Stimulated activated CD8-positive, alpha-beta memory T cell treated with anti-CD3 and anti-CD28 coated beads, Interleukin-12 subunit alpha, Interleukin-12 subunit beta, amount 100 ng/mL, for 24 hours (primary cell): ENCODE data around the gene RTL9.
A peak's percentile ranks its signal among the peaks of the same experiment; 100 is the strongest.
"Not testable (repeated sequence)": the region's sequence is repeated elsewhere in the genome, so short reads cannot be mapped to it uniquely, and the experiment has no call there.

Experiments used
- DNase-seq: peaks from one replicate; pipeline ENCODE4 v3.0.0-alpha.2; 2020; ENCODE audit errors: extremely low read depth

The RTL9 gene

DNA sequence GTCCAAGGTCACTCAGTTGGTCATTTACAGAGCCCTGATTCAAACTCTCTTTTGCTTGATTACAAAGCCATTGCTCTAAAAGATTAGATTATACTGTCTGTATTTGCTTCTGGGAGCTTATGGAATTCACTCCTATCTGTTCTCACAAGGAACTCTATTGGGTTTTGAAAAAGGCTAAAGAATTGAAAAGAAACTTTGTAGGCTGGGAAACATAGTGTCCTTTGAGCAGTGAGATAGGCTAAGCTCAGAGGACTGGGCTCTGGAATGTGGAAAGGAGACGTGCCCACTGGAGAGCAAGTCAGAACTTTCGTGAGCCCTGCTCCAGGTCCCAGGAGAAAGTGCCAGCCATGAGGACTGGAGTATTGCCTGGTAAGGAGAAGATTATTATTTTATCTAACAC lies at the start of gene RTL9:
Gene RTL9 (plus strand): TSS at position 301 of the 400 bp plus-strand sequence. CDS start 91,770 bp downstream, outside the sequence.
- no peak for DNase-seq

DNA sequence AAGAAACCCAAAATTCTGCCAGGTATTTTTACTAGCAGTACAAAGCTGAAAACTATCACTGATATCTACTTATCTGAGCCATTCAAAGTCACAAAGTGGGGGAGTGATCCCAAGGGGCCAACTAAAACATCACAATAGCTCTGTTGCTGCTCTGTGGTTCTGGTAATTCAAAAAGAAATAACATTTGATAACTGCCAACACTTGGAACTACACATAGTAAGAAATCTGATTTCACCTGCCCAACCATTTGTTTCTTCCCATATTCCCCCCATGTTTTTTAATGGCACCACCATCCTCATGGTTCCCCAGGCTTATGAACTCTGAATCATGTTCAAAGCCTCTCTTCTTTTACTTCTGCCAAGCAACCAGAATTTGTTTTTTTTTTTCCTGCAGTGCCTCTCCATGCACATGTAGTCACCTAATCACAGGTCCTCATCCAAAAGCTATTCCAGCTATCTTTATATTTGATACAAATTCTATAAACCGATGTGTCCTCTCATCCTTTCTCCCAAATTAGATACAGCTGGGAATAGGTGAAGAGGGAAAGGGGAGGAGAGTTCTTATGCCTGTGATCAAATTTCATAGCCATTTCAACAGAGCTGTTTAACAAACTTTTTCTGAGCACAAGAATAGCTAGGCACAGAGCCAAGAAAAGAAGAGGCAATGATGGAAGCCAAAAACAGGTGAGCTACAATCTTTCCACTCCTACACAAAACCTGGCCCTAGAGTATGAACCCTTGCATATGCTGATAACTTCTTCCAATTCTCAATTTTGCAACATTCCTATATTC lies 48.5 kb upstream of the RTL9 start:
- DNase-seq: no peak

DNA sequence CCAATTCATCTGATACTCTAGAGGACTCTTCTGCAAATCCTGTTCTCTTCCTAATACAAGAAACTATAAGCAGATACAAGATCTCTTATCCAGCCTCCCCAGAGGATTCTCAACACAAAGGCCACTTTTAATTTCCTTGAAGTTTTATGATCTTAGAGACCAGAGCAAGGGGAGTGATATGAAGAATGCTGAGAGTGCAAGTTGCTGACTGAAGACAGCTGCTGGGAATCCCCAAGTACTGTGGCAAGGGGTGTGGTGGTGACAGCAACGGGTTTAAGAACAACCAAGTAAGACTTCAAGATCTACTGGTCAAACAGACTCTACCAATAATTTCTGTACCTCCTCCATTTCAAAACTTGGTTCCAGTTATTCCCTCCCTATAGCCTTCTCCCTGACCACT lies 47.8 kb upstream of the RTL9 start:
- DNase-seq: no peak

DNA sequence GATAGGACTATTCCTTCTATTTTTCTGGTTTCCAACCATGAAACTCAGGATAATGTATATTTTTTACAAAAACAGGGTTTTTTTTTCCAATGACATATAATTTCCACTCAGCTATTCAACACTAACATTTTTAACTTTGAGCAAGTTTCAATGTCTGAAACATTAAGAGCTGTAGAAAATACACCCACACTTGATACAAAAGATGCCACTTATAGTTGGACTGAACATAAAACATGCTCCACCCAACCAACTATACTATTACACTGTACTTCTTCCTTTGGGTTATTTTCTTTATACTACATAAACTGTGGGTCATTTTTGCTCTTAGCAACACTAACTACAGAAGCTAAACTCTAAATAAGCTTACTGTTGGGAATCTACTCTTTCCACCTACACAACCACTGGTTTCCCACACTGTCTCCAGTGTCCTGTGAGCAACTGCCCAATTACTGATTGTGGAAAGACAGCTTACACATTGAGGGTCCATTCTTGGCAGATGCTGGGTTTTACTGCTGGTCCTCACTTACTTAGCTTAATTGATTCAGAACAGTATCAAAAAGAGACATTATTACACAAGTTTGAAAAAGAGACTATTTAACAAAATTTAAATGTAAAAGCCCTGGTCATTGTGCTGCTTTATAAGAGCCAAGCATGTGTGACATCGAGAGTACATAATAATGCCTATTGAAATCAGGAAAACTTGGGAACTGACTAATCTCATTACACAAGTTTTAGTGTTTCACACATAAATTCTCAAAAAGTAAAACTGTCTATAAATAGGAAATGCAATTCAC lies 47.0 kb upstream of the RTL9 start:
- DNase-seq: no peak

DNA sequence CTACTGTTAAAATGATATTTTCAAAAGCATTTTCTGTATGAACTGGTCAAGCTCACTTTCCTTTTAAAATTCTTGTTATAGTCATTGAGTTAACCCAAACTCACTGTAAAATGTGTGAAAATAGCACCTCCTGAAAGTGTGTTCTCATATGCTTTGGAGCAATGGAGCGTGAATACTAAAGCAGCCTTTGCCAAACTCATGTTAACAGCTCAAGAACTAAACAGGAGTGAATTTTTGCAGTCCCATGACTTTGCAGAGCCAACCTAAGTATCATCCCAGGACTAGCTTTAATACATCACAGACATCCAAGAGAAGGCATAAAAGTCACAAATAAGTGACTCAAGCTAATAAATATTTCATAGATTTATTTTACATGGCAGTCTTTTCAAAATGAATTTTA lies 43.1 kb upstream of the RTL9 start:
- no peak for DNase-seq

DNA sequence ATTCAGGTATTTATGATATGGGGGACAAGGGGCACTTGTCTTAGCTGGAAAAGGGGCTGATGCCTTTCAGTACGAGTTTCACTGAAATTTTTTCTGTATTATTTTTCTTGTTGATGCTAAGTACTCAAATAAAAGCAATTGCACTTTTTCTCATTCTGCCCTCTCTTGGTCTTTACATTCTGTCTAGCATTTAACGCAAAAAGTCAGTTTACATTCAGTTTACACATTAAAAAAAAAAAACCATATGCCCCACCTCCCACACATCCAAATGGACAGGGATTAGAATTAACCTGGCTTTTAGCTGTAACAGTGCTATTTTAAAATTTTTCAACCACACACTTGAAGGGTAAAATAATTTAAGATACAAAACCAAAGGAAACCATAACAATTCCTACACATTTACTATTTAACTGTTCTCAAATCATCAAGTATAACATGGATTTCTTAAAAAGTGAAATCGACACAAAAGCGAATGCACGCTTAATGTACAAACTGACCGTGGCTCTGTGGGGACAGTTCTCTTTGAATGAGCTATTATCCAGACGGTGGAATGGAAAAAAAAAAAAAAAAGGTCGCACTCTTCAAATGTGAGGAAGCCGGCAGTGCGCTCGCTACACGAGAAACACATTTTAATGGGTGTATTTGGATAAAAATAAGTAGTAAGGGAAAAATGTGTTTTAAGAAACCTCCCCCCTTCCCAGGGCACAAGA lies 42.1 kb upstream of the RTL9 start:
- DNase-seq: no peak

DNA sequence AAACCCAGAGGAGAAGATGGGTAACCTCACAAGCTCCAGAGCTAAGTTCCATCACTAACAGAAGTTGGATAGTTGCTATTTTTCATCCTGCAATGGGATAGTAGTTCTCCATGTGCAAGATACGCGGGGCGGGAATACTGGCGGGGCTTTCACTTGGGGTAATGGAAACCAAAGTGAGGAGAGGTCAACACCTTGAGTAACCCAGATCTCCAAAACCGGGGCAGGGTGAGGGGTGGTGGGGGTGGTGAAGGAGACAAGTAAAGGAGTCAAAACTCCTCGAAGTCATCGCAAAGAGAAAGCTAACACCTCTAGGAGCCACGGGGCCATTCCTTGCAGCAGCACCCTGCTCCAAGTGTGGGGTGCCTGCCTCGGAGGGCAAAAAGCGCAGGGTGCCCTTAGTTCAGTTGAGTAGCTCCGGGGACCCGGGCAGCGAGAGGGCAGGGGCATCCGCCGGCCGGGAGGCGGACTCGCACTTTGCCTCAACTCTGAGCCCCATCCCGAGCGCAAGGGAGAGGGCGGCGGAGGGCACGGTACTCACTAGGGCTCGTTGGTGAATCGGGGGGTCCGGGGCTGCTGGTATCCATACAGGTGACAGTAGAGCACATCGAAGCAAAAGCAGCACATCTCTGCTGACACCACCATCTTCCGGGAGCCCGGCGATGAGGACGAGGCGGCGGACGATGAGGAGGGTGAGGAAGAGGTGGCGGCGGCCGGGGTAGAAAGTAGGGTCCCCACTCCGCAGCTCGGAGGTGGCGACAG lies 41.4 kb upstream of the RTL9 start:
- no peak for DNase-seq

DNA sequence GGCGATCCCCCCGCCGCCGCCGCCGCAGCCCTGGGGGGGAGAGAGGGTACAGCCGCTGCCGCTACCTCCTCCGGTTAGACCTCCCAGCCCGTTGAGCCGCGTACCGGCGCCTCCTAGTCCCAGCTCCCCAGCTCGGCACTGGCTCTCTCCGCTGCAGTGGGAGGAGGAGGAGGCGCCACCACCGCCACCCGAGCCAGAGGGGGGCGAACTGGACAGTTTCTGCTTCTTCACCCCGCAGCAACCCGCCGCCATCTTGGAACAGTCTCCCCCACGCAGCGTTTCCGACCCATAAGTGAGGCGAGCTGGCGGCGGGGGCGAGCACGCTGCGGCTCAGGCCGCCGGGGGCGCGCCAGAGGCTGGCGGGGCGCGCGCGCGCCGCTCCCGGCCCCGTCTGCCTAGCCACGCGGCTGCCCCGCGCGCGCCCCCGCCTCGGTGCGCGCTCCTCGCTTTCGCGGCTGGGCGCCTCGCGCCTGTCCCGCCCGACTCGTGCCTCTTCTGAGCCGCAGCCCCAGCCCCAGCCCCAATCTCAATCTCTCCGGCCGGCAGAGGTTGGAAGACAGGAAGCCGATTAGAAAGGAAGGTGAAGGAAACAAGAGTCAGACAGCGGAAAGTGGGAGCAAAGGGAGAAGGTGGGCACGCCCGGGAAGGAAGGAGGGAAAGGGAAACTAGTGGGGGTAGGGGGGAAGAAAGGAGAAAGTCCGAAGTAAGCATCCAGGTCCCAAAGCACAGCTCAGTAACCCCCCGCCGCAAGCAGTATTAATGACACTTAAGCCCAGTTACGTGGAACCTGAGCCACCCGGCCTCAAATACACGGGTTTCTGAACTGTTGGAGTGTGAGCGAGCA lies 40.6 kb upstream of the RTL9 start, which contains the start of gene AMMECR1:
Gene AMMECR1 (minus strand): TSS at position 266 of the 844 bp plus-strand sequence. CDS start 14 bp downstream, at position 252.
- peak; percentile 50 for DNase-seq

DNA sequence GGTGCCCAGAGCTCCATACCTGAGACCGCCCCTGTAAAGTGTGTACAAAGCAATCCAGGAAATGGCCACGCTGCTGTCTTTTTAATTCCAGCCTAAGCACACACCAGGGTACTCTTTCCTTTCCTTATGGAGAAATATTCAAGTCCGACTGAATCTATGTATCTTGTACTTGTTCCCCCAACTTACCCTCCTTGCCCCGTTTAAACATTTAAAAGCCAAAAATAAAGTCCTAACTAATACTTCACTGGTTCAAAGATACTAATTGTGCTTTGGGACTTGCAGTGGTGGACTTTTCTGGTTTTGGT lies 40.0 kb upstream of the RTL9 start:
- DNase-seq: no peak

DNA sequence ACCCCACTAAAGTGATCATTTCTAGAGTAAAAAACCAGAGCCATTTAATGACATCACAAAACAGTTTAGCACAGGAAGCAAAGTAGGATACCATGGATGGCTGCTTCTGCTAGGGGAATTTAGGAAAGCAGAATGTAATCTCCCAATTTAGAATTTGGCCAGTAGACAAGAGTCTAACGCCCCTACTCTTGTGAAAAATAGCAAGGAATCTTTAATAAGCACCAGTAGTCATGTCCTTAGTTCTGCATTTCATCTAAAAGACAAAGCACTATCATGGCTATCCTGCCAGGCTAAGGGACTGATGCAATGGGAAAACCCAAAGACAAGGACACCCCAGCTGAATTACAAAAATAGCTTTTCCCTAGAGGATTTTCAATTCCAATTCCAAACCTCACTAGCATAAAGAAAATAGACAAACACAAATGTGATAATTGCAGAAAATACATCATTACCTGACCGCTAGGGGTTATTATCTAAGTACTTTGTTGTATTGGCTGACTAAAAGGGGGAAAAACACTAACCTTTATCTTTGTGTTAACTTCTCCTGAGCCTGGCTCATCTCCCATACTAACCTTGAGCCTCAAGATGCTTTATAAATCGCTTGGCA lies 38.2 kb upstream of the RTL9 start:
- DNase-seq: no peak

DNA sequence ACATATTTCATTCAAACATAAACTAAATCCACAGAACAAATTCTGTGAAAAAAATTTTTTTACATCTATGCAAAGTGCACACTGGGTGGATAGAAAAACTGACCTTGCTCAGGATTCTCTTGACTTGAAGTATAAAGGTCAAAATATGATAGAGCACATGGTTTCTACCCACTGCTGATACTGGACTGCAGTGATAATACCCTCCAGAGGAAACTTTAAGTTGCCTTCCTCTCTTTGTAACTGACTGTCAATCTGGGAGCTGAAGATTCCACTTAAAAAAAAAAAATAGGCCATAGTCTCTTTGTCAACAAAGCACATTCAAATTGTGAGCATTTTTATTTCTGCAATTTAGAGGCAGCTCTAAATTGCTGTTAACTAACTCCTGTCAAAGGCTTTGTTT lies 37.6 kb upstream of the RTL9 start:
- DNase-seq: no peak

DNA sequence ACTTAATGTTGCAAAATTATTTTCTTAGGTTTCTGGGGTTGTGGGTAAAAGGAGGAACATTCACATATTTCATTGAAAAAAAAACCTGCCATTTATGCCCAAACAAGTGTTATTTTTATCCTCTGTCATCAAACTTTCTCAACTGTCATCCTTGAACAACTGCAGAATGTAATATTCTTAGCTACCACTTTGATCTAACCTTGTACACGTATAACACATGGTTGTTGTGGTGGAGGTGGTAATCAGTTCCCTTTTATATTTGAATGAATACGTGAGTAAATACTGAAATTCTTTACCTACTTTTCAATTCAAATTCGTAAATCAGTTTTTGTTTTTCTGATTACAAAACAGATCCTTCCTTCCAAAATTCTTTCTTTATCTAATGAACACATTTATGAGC lies 37.0 kb upstream of the RTL9 start:
- DNase-seq: no peak

DNA sequence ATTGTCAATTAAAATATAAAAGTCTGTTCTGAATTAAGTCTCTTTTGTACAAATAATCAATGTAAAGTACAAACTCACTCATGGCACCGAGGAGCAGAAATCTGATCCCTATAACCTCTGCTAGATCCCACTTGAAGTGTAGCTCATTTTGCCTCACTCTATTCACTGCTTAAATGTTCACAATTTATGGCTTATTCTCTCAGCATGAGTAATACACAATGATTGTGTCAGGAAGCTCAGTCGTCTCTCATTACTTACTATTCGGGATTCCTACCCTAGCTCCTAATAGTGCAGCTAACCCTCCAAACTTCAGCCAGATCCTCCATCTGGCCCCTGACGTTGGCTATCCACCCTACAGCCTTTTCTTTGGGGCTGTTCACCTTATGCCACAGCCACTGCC lies 36.0 kb upstream of the RTL9 start:
- no peak for DNase-seq

DNA sequence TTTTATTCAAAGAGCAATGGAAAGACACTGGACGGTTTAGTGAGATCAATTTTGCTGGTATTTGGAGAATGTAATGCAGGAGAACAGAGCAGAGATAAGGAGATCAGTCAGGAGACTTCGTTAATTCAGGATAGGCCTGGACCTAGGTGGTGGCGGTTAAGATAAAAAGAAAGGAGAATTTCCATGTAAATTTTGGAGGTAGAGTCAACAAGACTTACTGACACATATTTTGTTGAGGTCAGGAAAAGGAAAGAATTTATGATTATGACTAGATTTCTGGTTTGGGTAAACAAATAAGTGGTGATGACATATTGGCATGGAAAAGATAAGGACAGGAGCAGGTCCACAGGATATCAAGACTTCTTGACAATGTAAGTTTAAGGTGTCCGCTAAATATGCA lies 31.9 kb upstream of the RTL9 start:
- no peak for DNase-seq

DNA sequence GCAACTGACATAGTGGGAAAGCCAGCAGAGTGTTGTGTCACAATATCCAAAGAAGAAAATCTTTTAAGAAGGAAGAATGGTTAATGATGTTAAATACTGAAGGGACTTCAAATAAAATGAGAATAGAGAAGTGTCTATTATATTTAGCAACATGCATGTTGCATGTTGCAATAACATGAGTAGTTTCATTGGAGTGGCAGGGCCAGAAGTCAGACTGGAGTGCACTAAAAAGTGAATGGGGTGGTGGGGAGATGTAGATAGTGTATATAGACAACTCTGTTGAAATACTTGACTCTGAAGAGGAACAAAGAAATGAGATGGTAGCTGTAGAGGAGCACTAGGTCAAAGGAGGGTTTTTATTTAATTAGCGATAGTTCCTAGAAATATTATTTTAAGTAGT lies 31.3 kb upstream of the RTL9 start:
- DNase-seq: no peak

DNA sequence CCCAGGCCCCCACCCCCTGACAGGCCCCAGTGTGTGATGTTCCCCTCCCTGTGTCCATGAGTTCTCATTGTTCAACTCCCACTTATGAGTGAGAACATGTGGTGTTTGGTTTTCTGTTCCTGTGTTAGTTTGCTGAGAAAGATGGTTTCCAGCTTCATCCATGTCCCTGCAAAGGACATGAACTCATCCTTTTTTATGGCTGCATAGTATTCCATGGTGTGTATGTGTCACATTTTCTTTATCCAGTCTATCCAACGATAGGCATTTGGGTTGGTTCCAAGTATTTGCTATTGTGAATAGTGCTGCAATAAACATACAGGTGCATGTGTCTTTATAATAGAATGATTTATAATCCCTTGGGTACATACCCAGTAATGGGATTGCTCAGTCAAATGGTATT lies 30.0 kb upstream of the RTL9 start:
- not testable (repeated sequence) for DNase-seq

DNA sequence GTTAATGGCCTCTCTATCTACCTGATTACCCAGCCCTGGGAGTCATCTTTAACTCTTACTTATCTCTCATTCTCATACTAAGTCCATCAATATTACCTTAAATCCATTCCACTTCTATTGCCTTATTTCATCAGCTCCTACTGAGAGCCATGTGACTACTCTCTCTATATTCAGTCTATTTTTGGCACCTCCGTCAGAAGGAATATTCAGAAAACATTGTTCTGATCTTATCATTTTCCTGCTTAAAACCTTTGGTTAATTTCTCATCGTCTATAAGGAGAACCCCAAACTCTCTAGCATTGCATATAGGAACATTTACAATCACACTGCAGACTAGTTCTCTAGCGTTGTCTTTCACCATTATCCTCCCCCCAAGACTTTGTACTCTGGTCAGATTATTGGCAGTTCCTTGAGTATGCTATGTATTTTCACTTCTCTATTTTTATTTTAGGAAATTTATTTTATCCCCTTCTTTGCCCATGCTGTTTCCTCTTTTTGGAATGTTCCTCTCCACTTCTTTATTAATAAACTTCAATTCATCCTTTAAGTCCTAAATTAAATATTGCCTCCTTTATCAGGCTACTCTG lies 27.1 kb upstream of the RTL9 start:
- no peak for DNase-seq

DNA sequence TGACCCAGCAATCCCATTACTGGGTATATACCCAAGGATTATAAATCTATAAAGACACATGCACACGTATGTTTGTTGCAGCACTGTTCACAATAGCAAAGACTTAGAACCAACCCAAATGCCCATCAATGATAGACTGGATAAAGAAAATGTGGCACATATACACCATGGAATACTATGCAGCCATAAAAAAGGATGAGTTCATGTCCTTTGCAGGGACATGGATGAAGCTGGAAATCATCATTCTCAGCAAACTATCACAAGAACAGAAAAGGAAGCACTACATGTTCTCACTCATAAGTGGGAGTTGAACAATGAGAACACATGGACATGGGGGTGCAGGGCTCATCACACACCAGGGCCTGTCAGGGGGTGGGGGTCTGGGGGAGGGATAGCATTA lies 25.2 kb upstream of the RTL9 start:
- not testable (repeated sequence) for DNase-seq

DNA sequence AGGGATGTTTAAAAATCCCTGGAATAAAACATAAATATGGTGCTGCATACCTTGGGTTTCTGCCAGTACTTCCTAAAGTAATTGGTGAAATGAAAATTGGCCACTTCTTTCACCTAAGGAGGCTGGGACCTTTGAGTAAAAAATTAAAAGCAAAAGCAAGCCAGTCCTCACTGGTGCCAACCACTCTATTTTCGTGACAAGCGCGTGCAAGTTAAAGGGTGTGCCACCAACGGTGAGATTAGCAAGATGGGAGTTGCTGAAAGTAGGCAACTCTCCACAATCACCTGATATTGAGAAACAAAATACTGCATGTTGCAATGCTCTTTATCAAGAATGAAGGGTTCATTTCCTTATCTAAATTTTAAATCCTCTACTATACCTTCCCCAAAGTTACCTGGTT lies 19.7 kb upstream of the RTL9 start:
- DNase-seq: no peak
